Mucosa of stomach (tissue), 1 donor: ENCODE measurements around the gene KIF15.

Experiments used
- H3K27me3 ChIP-seq: one replicate; pipeline ENCODE4 v1.7.0; 2013; ENCODE audit warnings: mild to moderate bottlenecking, low read length; ENCODE audit not compliant: control insufficient read depth, insufficient read depth
- H3K36me3 ChIP-seq: one replicate; pipeline ENCODE4 v1.7.0; 2013; ENCODE audit warnings: low read length; ENCODE audit not compliant: control insufficient read depth, insufficient read depth
- H3K4me1 ChIP-seq: one replicate; pipeline ENCODE4 v1.7.0; 2013; ENCODE audit warnings: mild to moderate bottlenecking, low read length; ENCODE audit not compliant: control insufficient read depth, insufficient read depth
- H3K4me3 ChIP-seq: one replicate; pipeline ENCODE4 v1.7.0; 2013; ENCODE audit warnings: low read length
- H3K9ac ChIP-seq: one replicate; pipeline ENCODE4 v1.7.0; 2013; ENCODE audit warnings: mild to moderate bottlenecking, low read length, moderate library complexity
- H3K9me3 ChIP-seq: one replicate; pipeline ENCODE4 v1.7.0; 2013; ENCODE audit warnings: mild to moderate bottlenecking, low read length, moderate library complexity; ENCODE audit not compliant: control insufficient read depth
- donor health status: Pancreatic carcinoma.

Gene KIF15

DNA sequence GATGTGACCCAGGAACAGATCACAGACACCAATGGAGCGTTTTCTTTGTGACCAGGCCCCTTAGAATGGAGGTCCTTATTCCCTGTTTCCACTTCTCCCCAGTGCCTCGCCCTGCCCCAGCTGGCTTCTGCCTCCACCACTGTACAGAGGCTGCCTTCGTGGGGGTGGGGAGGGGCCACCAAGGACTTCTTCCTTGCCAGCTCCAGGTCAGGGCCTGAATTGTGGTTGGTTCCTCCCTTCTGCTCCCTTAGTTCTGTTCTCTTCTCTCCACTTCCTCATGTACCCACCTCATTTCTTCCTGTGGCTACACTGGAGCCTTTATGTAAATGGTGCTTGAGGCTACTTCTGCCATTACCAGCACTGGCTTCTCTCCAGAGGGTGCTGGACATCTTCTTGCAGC is 129.3 kb downstream of the KIF15 start:
- Histone ChIP-seq H3K27me3 (no peaks in the 10 kb centered on the region), H3K4me3 (no peak overlapping the region), H3K9me3 (no peaks in the 10 kb centered on the region), H3K4me1 (peaks cover 5% of the 10 kb centered on the region), H3K36me3 (no peaks in the 10 kb centered on the region), H3K9ac (no peak overlapping the region)

DNA sequence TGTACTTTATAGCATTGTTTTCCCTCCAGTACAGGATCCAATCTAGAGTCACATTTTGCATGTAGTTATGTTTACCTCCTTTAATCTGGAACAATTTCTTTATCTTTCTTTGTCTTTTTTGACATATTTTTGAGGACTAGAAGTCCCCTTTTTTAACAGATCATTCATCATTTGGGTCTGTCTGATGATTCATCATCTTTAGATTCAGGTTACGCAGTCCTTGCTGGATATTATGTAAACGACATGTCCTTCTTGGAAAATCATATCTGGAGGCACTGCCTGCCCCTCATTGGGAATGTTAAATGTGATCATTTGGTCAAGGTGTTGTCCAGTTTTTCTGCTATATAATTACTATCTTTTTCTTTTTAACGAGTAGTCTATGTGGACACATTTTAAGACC is 131.1 kb downstream of the KIF15 start:
- Histone ChIP-seq H3K36me3 (no peaks in the 10 kb centered on the region), H3K9me3 (no peaks in the 10 kb centered on the region), H3K27me3 (no peaks in the 10 kb centered on the region), H3K4me3 (no peak overlapping the region), H3K4me1 (no peaks in the 10 kb centered on the region), H3K9ac (no peak overlapping the region)

DNA sequence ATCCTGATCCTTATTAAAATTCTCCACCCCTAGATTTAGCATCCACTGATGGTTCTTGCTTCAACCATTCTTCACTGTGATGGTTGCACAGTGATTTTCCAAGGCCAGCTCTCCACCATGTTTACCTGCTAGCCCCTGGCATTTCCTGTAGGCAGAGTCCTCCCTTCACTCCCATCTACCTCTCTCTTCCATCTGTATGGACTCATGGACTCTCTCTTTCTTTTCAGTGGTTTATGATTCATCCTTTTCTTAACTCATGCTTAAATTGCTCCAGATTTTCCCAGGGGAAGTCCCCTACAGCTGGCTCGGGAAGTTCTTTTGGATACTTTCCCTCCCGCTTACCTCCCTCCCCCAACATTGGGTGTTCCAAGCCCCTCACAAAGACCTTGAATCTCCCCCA is 131.5 kb downstream of the KIF15 start:
- no peak overlapping the region for H3K9ac ChIP-seq
- H3K4me3 ChIP-seq, result no peak overlapping the region
- H3K36me3 ChIP-seq, result no peaks in the 10 kb centered on the region
- H3K9me3 ChIP-seq, result no peaks in the 10 kb centered on the region
- no peaks in the 10 kb centered on the region for H3K4me1 ChIP-seq
- H3K27me3 ChIP-seq, result no peaks in the 10 kb centered on the region

DNA sequence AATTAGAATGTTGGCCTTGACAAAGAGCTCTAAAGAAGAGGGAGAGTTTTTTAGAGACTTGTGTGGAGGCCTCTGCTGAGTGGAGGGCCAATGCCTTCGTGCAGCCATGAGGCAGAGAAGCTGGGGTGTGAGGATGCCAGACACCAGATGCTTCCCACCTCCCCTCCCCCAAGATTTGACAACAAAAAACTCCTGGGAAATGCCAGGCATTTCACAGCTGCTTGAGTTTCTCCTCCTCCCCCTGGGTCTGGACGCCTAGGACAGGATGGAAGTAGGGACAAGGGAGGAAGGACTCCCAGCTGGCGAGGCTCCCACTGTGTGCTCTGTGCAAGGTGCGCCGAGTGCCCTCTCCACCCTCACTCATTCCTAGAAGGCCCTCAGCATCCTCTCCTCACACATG is 132.9 kb downstream of the KIF15 start:
- Histone ChIP-seq H3K27me3 (peaks cover 9% of the 10 kb centered on the region), H3K4me3 (no peak overlapping the region), H3K9ac (no peak overlapping the region), H3K9me3 (no peaks in the 10 kb centered on the region), H3K36me3 (no peaks in the 10 kb centered on the region), H3K4me1 (no peaks in the 10 kb centered on the region)

DNA sequence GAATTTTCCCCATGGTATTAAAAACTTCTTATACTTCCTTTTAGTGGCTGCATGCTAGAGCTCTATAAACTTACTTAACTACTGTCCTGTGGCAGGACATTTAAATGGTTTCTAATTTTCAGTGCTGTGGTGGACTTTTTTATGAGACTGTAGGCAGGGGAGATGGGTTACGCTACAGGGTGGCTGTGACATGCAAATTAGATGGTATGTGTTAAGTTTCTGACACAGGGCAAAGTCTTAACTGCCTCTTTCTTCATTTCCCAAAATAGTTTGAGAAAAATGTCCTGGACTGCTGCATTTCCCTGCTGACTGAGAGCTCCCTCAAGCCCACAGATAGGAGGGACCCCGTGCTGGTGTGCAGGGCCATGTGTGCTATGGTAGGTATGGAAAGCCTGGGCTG is 134.8 kb downstream of the KIF15 start:
- H3K36me3 ChIP-seq, result no peaks in the 10 kb centered on the region
- no peak overlapping the region for H3K4me3 ChIP-seq
- H3K9ac ChIP-seq, result no peak overlapping the region
- H3K9me3 ChIP-seq, result no peaks in the 10 kb centered on the region
- peaks cover 16% of the 10 kb centered on the region for H3K27me3 ChIP-seq
- no peaks in the 10 kb centered on the region for H3K4me1 ChIP-seq

DNA sequence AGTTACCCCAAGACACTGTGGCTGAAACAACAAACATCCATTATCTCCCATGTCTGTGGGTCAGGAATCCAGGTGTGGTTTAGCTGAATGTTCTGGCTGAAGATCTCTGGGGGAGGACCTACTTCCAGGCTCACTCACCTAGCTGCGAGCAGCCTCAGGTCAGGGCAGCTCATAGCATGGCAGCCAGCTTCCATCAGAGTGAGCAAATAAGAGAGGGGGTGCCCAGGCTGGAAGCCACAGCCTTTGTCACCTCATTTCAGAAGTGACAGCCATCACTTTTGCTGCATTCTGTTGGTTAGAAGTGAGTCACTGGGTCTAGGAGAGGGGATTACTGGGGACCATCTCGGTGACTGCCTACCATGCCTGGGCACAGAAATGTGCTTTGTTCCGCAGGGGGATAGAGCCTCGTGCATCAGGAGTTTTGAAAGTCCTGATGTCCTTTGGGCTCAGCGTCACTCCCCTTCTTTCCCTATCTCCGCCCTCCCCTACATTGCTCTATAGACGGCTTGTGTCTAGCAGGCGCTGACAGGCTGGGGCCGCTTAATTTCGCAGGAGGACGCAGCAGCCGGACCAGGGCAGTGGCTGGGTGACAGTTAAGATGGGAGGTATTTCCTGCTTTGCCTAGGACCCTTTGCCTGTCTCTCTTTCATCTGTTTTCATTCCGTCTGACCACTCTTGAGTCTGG is 138.2 kb downstream of the KIF15 start:
- peaks cover 21% of the 10 kb centered on the region for H3K27me3 ChIP-seq
- H3K9ac ChIP-seq, result no peak overlapping the region
- no peaks in the 10 kb centered on the region for H3K36me3 ChIP-seq
- H3K4me1 ChIP-seq, result no peaks in the 10 kb centered on the region
- no peaks in the 10 kb centered on the region for H3K9me3 ChIP-seq
- H3K4me3 ChIP-seq, result no peak overlapping the region

DNA sequence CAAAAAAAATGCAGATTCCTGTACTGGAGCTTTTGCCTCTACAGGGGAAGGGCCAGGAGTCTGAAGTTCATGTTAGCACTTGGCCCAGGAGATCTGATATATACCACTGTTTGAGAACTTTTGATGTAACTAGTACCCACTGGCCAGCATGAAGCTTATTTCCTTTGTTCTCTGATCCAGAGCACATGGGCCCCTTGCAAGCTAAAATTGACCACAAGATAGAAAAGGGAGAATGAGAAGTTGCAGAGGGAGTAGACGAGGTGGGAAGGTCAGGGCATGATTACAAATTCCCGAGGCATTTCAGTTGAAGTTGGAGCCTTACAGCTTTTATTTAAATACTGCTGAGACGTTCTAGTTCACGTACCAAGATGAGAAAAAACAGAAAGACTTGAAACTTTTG is 141.0 kb downstream of the KIF15 start:
- H3K9ac ChIP-seq, result no peak overlapping the region
- H3K27me3 ChIP-seq, result peaks cover 25% of the 10 kb centered on the region
- H3K4me1 ChIP-seq, result no peaks in the 10 kb centered on the region
- H3K36me3 ChIP-seq, result no peaks in the 10 kb centered on the region
- no peak overlapping the region for H3K4me3 ChIP-seq
- no peaks in the 10 kb centered on the region for H3K9me3 ChIP-seq
